DND-41 (cell line): ENCODE data around the gene CAPS2.

Experiments
- EZH2 ChIP-seq: IDR thresholded peaks from 3 replicates; pipeline ENCODE4 v1.6.1; 2012; ENCODE audit warnings: borderline replicate concordance, low read depth, mild to moderate bottlenecking, moderate library complexity, low read length, inconsistent platforms; ENCODE audit not compliant: severe bottlenecking
- TF ChIP-seq, protein P1 (sequence below): IDR thresholded peaks from 2 replicates; pipeline ENCODE4 v1.5.1; 2012; ENCODE audit warnings: borderline replicate concordance, low read length, moderate library complexity, mild to moderate bottlenecking; ENCODE audit not compliant: poor library complexity, severe bottlenecking; ENCODE audit errors: extremely low read depth

GRCh38 chr12:75239987-75240386, 90.1 kb downstream of the CAPS2 start:
- TF ChIP-seq, protein P1, sequence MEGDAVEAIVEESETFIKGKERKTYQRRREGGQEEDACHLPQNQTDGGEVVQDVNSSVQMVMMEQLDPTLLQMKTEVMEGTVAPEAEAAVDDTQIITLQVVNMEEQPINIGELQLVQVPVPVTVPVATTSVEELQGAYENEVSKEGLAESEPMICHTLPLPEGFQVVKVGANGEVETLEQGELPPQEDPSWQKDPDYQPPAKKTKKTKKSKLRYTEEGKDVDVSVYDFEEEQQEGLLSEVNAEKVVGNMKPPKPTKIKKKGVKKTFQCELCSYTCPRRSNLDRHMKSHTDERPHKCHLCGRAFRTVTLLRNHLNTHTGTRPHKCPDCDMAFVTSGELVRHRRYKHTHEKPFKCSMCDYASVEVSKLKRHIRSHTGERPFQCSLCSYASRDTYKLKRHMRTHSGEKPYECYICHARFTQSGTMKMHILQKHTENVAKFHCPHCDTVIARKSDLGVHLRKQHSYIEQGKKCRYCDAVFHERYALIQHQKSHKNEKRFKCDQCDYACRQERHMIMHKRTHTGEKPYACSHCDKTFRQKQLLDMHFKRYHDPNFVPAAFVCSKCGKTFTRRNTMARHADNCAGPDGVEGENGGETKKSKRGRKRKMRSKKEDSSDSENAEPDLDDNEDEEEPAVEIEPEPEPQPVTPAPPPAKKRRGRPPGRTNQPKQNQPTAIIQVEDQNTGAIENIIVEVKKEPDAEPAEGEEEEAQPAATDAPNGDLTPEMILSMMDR: no peak
- TF ChIP-seq EZH2: no peak
